Activated CD4-positive, alpha-beta memory T cell treated with anti-CD3 and anti-CD28 coated beads, Interleukin-2, amount 10 ng/mL, durations not matched to agents 7 days and 5 days (primary cell): ENCODE data around the gene MILR1. TPM values are rescaled to one million over a fixed set of nuclear protein-coding genes. Genes with fewer than 3 reads are reported as not detected.
"Not testable (repeated sequence)": the region's sequence is repeated elsewhere in the genome, so short reads cannot be mapped to it uniquely, and the experiment has no call there.

ENCODE experiments used
- CTCF ChIA-PET: fragments of 350-600 bp; sonication (Branson Sonifier 250); formaldehyde crosslinking; loops from one replicate; lab custom pipeline; 2021; ENCODE audit warnings: antibody characterized with exemption, inconsistent platforms; lab: Charles Lee
- POLR2A ChIA-PET: fragments of 350-600 bp; sonication (Branson Sonifier 250); formaldehyde crosslinking; loops from one replicate; lab custom pipeline; 2021; ENCODE audit warnings: antibody characterized with exemption; lab: Charles Lee
- DNase-seq: peaks from one replicate; pipeline ENCODE4 v3.0.0-alpha.2; 2020
- H3K27ac Mint-ChIP-seq: one replicate; pipeline ENCODE4 v1.8.0; 2021; ENCODE audit warnings: mild to moderate bottlenecking, mixed read lengths
- H3K27me3 Mint-ChIP-seq: one replicate; pipeline ENCODE4 v1.8.0; 2021; ENCODE audit warnings: mixed read lengths
- H3K36me3 Mint-ChIP-seq: one replicate; pipeline ENCODE4 v1.8.0; 2021; ENCODE audit warnings: low read depth, mixed read lengths
- H3K4me1 Mint-ChIP-seq: one replicate; pipeline ENCODE4 v1.8.0; 2021; ENCODE audit warnings: mixed read lengths
- H3K4me3 Mint-ChIP-seq: one replicate; pipeline ENCODE4 v1.8.0; 2021; ENCODE audit warnings: mild to moderate bottlenecking, mixed read lengths
- H3K9me3 Mint-ChIP-seq: one replicate; pipeline ENCODE4 v1.8.0; 2021; ENCODE audit warnings: mixed read lengths
- total RNA-seq, 2 experiments: library from RNA; stranded (reverse); gene quantifications; one replicate each; pipeline ENCODE4 v1.2.3, GENCODE V29; 2021

MILR1 gene
- total RNA-seq, 2 experiments from 2014 or later, result 0.35 to 0.80 TPM

DNA sequence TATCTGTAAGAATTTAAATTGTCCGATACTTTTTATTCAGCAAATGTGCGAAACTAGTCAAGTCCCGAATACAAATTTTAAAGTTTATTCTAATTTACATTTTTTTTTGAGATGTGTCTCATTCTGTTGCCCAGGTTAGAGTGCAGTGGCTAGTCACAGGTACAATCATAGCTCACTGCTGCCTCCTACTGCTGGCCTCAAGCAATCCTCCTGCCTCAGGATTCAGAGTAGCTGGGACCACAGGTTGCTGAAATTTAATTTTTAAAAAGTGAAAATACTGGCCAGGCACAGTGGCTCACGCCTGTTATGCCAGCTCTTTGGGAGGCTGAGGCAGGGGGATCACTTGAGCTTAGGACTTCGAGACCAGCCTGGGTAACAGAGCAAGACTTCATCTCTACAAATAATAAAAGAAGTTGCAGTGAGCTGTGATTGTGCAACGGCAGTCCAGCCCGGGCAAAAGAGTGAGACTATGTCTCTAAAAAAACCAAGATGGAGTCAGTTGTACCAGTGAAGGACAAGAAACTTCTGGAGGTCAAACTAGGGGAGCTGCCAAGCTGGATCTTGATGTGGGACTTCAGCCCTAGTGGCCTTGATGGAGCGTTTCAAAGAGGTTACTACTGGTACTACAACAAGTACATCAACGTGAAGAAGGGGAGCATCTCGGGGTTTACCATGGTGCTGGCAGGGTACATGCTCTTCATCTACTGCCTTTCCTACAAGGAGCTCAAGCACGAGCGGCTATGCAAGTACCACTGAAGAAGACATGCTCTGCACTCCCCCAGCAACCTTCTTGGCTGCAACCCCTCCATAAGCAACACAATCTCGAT lies 42.3 kb downstream of the MILR1 start:
- POLR2A ChIA-PET, result interaction anchor here (1.1 to 10.2 kb wide), 4 partner anchors 7 to 72 kb away, joined by 4 to 387 read pairs (median 15); partner anchors contain the start of genes CEP95 and DDX5
- DNase-seq, result peak; percentile 73
- peaks cover 42% of the 10 kb centered on the region for H3K4me1 Mint-ChIP-seq
- H3K36me3 Mint-ChIP-seq, result peaks cover 52% of the 10 kb centered on the region
- H3K4me3 Mint-ChIP-seq, result no peak overlapping the region
- CTCF ChIA-PET, result interaction anchor here (0.6 to 5.8 kb wide), 27 partner anchors 9 to 245 kb away, joined by 3 to 341 read pairs (median 5); partner anchors contain the start of genes CEP95 and DDX5
- H3K9me3 Mint-ChIP-seq, result no peaks in the 10 kb centered on the region
- no peaks in the 10 kb centered on the region for H3K27me3 Mint-ChIP-seq
- no peak overlapping the region for H3K27ac Mint-ChIP-seq

DNA sequence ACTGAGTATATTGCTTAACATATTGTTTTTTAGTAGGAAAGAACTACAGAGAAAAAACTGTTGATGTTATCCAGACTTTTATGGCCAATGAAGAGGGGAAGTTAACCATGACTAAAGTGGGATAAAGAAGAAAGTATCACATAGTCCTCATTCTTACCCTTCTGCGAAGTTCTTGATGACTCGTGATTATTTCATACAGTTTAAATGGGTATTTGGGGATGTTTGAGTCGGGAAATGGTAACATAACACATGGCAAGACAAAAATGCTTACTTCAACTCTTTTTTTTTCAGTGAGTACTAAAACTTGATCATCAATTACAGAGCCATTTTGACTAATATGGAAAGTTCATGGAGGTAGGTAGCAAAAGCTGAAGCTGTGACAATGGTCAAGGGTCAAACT lies 43.1 kb downstream of the MILR1 start:
- Mint-ChIP-seq H3K36me3 (peaks cover 54% of the 10 kb centered on the region), H3K4me1 (peaks cover 45% of the 10 kb centered on the region), H3K9me3 (no peaks in the 10 kb centered on the region), H3K27me3 (no peaks in the 10 kb centered on the region), H3K27ac (no peak overlapping the region), H3K4me3 (no peak overlapping the region)
- ChIA-PET CTCF (interaction anchor here (1.2 to 5.8 kb wide), 12 partner anchors 12 to 314 kb away, joined by 3 to 341 read pairs (median 6); partner anchors contain the start of genes CEP95 and DDX5), POLR2A (interaction anchor here (1.4 to 10.2 kb wide), 3 partner anchors 9 to 72 kb away, joined by 4 to 387 read pairs (median 25); partner anchors contain the start of genes CEP95 and DDX5)
- DNase-seq, result no peak

GRCh38 chr17:64492481-64493109 lies 43.7 kb downstream of the MILR1 start:
- H3K4me3 Mint-ChIP-seq, result no peak overlapping the region
- CTCF ChIA-PET, result interaction anchor here (0.5 to 5.8 kb wide), 10 partner anchors 13 to 378 kb away, joined by 3 to 341 read pairs (median 5); partner anchors contain the start of genes CEP95 and DDX5

DNA sequence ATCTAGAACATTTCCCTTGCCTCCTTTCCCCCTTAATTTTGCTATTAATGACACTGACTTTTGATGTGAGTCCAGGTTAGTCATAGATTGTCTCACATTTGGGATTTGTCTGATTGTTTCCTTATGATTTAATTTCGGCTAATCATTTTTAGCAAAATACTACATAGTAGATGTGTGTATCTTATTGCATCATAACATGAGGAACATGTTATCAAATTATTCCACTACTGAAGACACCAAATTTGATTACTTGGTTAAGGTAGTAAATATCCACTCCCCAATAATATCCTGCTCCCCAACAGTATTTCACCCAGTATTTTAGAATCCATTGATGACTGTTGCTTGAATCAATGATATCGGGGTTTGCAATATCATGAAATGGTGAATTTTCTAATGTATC lies 45.2 kb downstream of the MILR1 start:
- Mint-ChIP-seq H3K27me3 (no peaks in the 10 kb centered on the region), H3K36me3 (peaks cover 61% of the 10 kb centered on the region), H3K4me1 (peaks cover 65% of the 10 kb centered on the region), H3K27ac (peak overlapping the region; percentile 37), H3K4me3 (peak overlapping the region; percentile 59), H3K9me3 (no peaks in the 10 kb centered on the region)
- POLR2A ChIA-PET, result interaction anchor here (1.1 to 10.2 kb wide), 2 partner anchors 11 to 19 kb away, joined by 3 to 387 read pairs; partner anchors contain the start of genes CEP95 and DDX5
- CTCF ChIA-PET, result interaction anchor here (0.6 to 1.4 kb wide), 3 partner anchors 13 to 74 kb away, joined by 3 to 5 read pairs (median 3); partner anchors contain the start of gene CEP95
- DNase-seq, result no peak

More at GRCh38 chr17:64492481-64493109, 43.7 kb downstream of the MILR1 start:
- Mint-ChIP-seq H3K9me3 (no peaks in the 10 kb centered on the region), H3K27me3 (no peaks in the 10 kb centered on the region), H3K27ac (peak overlapping the region; percentile 16), H3K4me1 (peaks cover 51% of the 10 kb centered on the region), H3K36me3 (peaks cover 58% of the 10 kb centered on the region)
- POLR2A ChIA-PET, result interaction anchor here (1.4 to 10.2 kb wide), 3 partner anchors 10 to 73 kb away, joined by 4 to 387 read pairs (median 25); partner anchors contain the start of genes CEP95 and DDX5
- no peak for DNase-seq

DNA sequence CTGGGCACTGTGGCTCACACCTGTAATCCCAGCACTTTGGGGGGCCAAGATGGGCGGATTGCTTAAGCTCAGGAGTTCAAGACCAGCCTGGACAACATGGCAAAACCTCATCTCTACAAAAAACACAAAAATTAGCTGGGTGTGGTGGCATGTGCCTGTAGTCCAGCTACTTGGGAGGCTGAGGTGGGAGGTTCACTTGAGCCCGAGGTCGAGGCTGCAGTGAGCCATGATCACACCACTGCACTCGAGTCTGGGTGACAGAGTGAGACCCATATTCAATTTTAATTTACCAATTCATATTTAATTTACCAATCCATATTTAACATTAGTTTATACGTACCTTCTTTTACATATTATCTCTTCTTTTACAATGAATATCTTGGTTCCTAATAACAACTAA lies 46.4 kb downstream of the MILR1 start:
- not testable (repeated sequence) for H3K9me3 Mint-ChIP-seq, H3K27me3 Mint-ChIP-seq, H3K27ac Mint-ChIP-seq, DNase-seq
- H3K4me3 Mint-ChIP-seq, result peak overlapping the region; percentile 99
- peaks cover 68% of the 10 kb centered on the region for H3K36me3 Mint-ChIP-seq
- ChIA-PET CTCF (interaction anchor here (1.1 to 3.3 kb wide), 5 partner anchors 9 to 76 kb away, joined by 3 to 32 read pairs (median 4); partner anchors contain the start of gene CEP95), POLR2A (interaction anchor here (1.1 to 10.2 kb wide), 3 partner anchors 10 to 18 kb away, joined by 3 to 387 read pairs (median 7); partner anchors contain the start of genes CEP95 and DDX5)
- peaks cover 73% of the 10 kb centered on the region for H3K4me1 Mint-ChIP-seq

GRCh38 chr17:64496348-64496785 lies 47.5 kb downstream of the MILR1 start:
- Mint-ChIP-seq H3K27me3 (no peaks in the 10 kb centered on the region), H3K27ac (peak overlapping the region; percentile 99), H3K4me1 (peaks cover 81% of the 10 kb centered on the region), H3K9me3 (no peaks in the 10 kb centered on the region), H3K36me3 (peaks cover 68% of the 10 kb centered on the region), H3K4me3 (peak overlapping the region; percentile 99)
- POLR2A ChIA-PET, result interaction anchor here (1.0 to 10.2 kb wide), 21 partner anchors 8 to 351 kb away, joined by 3 to 387 read pairs (median 5); partner anchors contain the start of genes CEP95, DDX5 and SMURF2
- DNase-seq, result no peak
- CTCF ChIA-PET, result interaction anchor here (0.8 to 3.7 kb wide), 14 partner anchors 10 to 240 kb away, joined by 3 to 39 read pairs (median 4); partner anchors contain the start of genes CEP95 and DDX5

DNA sequence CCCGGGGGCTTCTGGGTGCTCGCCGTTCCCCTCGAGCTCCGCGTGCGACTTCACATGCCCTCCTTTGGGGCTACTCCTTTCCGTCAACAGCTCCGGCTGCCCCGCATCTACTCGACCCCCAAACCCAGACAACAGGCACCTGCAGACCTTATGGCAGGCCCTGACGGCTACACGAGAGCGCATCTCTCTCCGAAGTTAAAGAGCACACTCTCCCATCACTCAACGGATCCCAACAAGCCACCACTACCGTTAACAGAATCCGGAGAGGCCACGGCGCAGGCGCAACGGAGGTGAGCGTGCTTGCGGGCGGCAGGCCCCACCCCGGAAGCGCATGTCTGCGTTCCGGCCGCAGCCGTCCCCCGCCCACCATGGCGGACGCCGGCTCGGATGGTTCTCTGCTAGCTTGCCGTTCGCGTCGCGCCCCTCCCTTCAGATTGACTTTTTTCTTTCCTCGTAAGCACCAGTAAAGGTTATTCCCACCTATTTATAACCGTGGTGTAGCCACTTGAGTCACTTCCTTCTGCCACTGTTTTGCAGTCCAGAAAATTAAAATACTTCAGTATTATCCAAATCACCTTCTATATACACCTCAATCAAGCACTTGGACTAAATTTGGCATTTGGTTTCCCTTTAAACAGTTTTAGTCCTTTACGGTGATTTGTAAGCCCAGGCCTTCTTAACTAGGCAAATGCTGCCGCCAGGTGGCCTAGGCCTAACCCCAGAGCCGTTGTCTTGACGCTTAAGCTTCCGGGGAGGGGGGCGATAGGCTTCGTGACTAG lies 48.1 kb downstream of the MILR1 start, which contains the start of gene POLG2:
TSS of gene POLG2 (minus strand) at position 269 of the 779 bp plus-strand sequence. CDS start at position 183, 86 bp downstream.
- Mint-ChIP-seq H3K27ac (peak within 1 kb of the TSS; percentile 99), H3K9me3 (no peaks in the 10 kb centered on the region), H3K4me1 (peaks cover 82% of the 10 kb centered on the region), H3K4me3 (peak within 1 kb of the TSS; percentile 99), H3K27me3 (no peaks in the 10 kb centered on the region), H3K36me3 (peaks cover 69% of the 10 kb centered on the region)
- ChIA-PET CTCF (interaction anchor here (0.8 to 3.7 kb wide), 16 partner anchors 10 to 239 kb away, joined by 3 to 39 read pairs (median 4); partner anchors contain the start of genes CEP95 and DDX5), POLR2A (interaction anchor here (0.6 to 10.2 kb wide), 24 partner anchors 8 to 724 kb away, joined by 3 to 387 read pairs (median 4); partner anchors contain the start of genes CCDC47, CEP95, DDX5 and SMURF2)
- DNase-seq, result peak; percentile 96

DNA sequence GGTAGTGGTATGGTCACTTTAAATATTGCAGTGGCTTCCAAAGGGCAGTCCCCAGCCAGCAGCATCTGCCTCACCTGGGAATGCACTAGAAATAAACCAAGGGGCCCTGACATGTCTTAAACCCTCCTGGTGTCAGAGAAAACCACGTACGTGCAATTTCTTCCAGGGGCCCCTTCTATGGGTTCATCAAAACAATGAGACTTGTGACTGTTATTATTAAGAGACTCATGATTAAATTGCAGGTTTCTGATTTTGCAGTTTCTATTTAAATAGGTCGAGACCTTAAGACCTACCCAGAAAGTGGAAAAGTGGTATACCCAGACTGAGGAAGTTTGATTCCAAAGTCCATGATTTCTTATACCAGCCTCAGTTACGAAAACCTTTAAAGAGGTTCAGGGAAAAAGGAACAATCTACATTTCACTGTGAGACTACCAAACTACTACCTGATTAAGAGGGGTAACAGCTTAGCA lies 48.7 kb downstream of the MILR1 start:
- H3K27me3 Mint-ChIP-seq, result no peaks in the 10 kb centered on the region
- POLR2A ChIA-PET, result interaction anchor here (0.6 to 10.2 kb wide), 18 partner anchors 7 to 724 kb away, joined by 3 to 387 read pairs (median 5); partner anchors contain the start of genes CCDC47, CEP95, DDX5 and SMURF2
- peak overlapping the region; percentile 99 for H3K4me3 Mint-ChIP-seq
- CTCF ChIA-PET, result interaction anchor here (0.9 to 3.7 kb wide), 10 partner anchors 9 to 239 kb away, joined by 3 to 39 read pairs (median 4); partner anchors contain the start of genes CEP95 and DDX5
- no peaks in the 10 kb centered on the region for H3K9me3 Mint-ChIP-seq
- H3K27ac Mint-ChIP-seq, result peak overlapping the region; percentile 99
- H3K4me1 Mint-ChIP-seq, result peaks cover 85% of the 10 kb centered on the region
- no peak for DNase-seq
- H3K36me3 Mint-ChIP-seq, result peaks cover 72% of the 10 kb centered on the region

DNA sequence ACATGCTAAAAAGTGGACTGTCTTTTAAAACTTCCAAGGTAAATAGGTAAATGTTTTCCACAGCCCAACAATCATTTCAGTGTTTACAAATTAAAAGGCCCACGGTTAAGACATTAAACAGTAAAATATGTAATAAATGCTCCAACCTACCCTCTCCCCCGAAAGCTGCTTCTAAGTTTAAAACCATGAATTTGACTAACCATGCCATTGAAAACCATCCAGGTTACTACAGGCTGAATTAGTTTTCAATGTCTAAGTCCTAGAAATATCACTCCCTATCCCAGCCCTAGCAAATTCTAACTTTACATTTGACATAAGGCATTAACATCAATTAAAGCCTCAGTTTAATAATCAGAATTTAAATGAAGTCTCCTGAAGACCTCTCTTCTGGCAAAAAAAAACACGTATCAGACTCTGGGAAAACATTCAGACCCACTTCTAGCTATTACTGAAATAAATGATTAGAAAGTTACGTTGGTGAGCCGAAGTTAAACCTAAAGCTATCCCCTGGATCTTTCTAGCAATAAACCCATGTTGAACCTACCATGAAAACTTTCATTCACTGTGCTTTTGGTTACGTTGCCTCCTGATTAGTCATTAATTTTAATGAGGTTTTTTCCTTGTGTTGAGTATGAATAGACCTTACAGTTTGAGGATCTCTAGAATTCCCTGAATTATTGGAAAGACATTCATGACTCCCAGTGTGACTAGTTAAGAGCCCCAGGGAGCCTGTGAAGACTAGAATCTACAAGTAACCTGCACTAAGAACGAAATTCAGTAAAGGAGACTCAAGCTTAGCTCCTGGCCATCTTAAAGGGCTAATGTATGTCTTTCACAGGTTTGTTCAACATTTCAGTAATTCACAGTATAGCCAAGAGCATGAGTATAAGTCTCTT lies 49.6 kb downstream of the MILR1 start:
- no peak for DNase-seq
- no peaks in the 10 kb centered on the region for H3K27me3 Mint-ChIP-seq
- peaks cover 76% of the 10 kb centered on the region for H3K36me3 Mint-ChIP-seq
- H3K27ac Mint-ChIP-seq, result peak overlapping the region; percentile 99
- no peaks in the 10 kb centered on the region for H3K9me3 Mint-ChIP-seq
- no peak overlapping the region for H3K4me3 Mint-ChIP-seq
- CTCF ChIA-PET, result interaction anchor here (1.3 to 3.7 kb wide), 6 partner anchors 8 to 238 kb away, joined by 4 to 39 read pairs (median 10); partner anchors contain the start of genes CEP95 and DDX5
- peaks cover 88% of the 10 kb centered on the region for H3K4me1 Mint-ChIP-seq
- POLR2A ChIA-PET, result interaction anchor here (0.8 to 10.2 kb wide), 13 partner anchors 6 to 488 kb away, joined by 3 to 387 read pairs (median 5); partner anchors contain the start of genes CEP95, DDX5 and SMURF2
